GM12872 (cell line): ENCODE measurements around the gene HEMK1.

Experiments
- CTCF ChIP-seq: IDR thresholded peaks from 3 replicates; pipeline ENCODE4 v1.5.1; 2011; ENCODE audit warnings: low read depth, mild to moderate bottlenecking, low read length, moderate library complexity; ENCODE audit not compliant: insufficient read depth

The HEMK1 gene

GRCh38 chr3:50630877-50631276 lies 61.6 kb downstream of the HEMK1 start:
- TF ChIP-seq CTCF: no peak

GRCh38 chr3:50632450-50632849 lies 63.1 kb downstream of the HEMK1 start:
- TF ChIP-seq CTCF: no peak

GRCh38 chr3:50633230-50633790 lies 64.0 kb downstream of the HEMK1 start:
- no peak for TF ChIP-seq CTCF

GRCh38 chr3:50635066-50635465 lies 65.7 kb downstream of the HEMK1 start:
- no peak for TF ChIP-seq CTCF

GRCh38 chr3:50637011-50637410 lies 67.7 kb downstream of the HEMK1 start:
- TF ChIP-seq CTCF: no peak

GRCh38 chr3:50637945-50638344 lies 68.6 kb downstream of the HEMK1 start:
- TF ChIP-seq CTCF: no peak

GRCh38 chr3:50639055-50639494 lies 69.8 kb downstream of the HEMK1 start:
- TF ChIP-seq CTCF: no peak
